ENCODE results near the gene ZFP92.
A peak's percentile ranks its signal among the peaks of the same experiment; 100 is the strongest.

ZFP92 gene

DNA sequence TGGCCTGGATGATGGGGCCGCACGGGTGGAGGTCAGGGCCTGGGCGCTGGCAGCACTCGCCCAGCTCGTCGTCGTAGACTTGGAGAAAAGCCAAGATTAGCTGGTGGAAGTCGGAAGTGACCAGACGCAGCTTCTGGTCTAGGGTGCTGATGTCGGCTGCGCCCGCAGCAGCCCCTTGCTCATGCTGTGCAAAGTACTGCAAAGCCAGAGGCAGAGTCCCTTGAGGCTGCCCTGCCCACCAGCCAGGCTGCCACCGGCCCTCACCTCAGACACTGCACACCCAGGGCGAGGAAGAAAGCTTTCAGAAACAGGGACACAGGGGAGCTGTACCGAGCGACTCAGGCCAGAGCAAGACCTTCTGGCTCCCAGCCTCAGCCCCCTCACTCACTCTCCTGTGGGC, 44.3 kb downstream of the ZFP92 start:
- DNase-seq = no peak

DNA sequence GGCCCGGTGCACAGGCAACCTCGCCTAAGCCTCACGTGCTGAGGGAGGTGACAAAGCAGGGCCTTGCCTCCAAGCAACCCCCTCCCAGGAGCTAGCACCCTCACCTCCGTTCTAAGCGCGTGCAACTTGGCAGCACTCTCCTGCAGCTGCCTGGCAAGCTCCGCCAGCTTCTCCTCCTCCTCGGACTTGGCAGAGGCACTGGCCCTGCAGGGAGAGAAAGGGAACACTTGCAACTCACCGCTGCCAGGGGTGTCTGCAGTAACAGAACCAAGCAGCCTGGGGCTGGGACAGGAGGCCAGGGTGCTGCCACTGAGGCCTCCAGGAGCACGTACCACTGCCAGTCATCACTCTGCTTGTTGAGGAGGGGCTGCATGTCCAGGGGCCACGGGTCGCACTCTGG, 44.9 kb downstream of the ZFP92 start:
- DNase-seq = peak in 18 of 51 donors; percentile 3 to 45 (median 14)

- no peak for DNase-seq
These were observed 45.4 kb downstream of the ZFP92 start for GRCh38 chrX:153456704-153457103.

GRCh38 chrX:153457136-153457825, 46.0 kb downstream of the ZFP92 start:
- DNase-seq = no peak

DNA sequence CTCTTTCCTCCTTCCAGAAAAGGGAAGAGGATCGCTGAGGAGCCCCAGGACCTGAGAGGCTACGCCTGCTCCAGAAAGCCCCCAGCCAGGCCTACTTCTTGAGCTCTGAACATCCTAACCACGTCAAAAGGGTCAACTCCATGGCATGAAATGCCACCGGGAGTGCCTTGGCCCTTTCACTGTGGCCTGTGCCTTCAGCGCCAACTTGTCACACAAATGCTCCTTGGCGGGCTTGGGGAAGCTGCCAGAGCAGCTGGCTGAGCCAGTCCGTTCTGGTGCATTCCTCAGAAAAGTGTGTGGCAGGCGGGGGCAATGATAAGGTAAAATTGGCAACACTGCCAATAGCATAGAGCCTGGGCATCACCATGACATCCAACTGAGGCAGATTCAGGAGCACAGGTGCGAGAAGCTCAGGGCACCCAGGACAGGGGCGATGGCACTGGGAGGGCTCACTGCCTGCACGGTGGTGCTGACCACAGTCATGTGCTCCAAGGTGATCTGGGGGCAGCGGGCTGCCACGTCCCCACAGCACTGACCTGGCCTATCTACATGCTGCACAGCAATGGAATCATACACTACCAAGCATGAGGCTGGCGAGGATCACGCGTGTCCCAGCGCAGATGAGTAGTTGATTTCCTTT, 46.7 kb downstream of the ZFP92 start:
- DNase-seq = no peak

DNA sequence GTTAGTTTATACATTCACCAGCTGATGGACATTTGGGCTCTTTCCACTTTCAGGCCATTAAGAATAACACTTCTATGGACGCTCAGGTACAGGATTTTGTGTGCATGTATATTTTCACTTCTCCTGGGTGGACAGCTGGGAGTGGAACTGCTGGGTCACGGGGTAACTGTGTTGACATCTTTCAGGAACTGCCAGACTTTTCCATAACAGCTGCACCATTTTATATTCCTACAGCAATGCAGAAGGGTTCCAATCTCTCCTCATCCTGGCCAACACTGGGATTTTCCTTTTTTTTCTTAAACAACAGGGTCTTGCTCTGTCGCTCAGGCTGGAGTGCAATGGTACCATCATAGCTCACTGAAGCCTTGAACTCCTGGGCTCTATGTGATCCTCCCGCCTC, 47.2 kb downstream of the ZFP92 start:
- no peak for DNase-seq

DNA sequence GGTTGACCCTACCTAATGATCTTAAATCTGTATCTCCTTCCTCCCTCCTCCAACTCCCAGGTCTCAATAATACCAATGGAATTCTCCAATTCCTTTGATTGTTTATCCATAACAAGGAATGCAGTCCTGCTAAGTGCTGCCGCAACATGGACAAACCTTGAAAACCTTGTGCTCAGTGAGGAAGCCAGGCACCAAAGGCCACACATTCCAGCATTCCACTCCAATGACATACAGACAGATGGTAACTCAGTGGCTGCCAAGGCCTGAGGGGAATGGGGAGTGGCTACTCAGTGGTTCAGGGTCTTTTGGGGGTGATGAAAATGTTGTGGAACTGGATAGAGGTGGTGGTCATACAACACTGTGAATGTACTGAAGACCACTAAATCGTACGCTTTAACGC, 48.7 kb downstream of the ZFP92 start:
- no peak for DNase-seq

DNA sequence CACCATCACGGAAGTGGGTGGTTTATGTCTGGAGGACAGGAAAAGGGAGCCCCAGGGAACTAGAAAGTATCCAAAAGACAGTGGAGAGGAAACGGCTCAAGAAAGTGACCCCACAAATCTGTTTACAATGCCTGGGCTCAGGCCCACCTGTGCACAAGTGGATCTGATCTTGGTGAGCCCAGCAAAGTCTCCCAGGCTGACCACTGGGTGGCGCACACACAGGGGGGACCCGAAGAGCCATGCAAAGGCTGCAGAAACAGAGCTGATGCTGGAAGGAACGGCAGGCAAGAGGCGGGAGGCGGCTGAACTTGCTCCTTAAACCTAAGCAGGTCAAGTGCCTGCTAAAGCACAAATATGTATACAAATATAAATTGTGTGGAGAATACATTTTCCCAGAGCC, 49.6 kb downstream of the ZFP92 start:
- DNase-seq = peak in 20 of 51 donors; percentile 2 to 46 (median 12)

Measured in hypothalamus (tissue), 51 donors.